ENCODE results near the gene RTN1. TPM values are rescaled to one million over a fixed set of nuclear protein-coding genes. Genes with fewer than 3 reads are reported as not detected.
A peak's percentile ranks its signal among the peaks of the same experiment; 100 is the strongest.

Gene RTN1
- total RNA-seq, 1 donor, result under 0.01 TPM

GRCh38 chr14:59895721-59896120, 25.1 kb upstream of the RTN1 start:
- Histone ChIP-seq H3K27me3 (ENCODE audit: insufficient read depth, low read length) (no peaks in the 10 kb centered on the region), H3K79me2 (ENCODE audit: insufficient read depth, low read length) (no peaks in the 10 kb centered on the region), H3K4me3 (ENCODE audit: insufficient read depth, low read length) (no peak overlapping the region), H4K20me1 (ENCODE audit: insufficient read depth, low read length) (no peaks in the 10 kb centered on the region), H3K4me2 (ENCODE audit: insufficient read depth, low read length) (no peak overlapping the region), H3K36me3 (ENCODE audit: insufficient read depth, low read length) (no peaks in the 10 kb centered on the region), H3K27ac (ENCODE audit: low read depth, low read length) (no peak overlapping the region), H3K9me3 (ENCODE audit: low read depth, low read length) (no peaks in the 10 kb centered on the region), H2AFZ (ENCODE audit: low read length) (no peak overlapping the region), H3K4me1 (ENCODE audit: insufficient read depth, low read length) (no peaks in the 10 kb centered on the region)
- DNase-seq (ENCODE audit: insufficient read length, low spot score, missing footprints), result no peak
- no peak for TF ChIP-seq CTCF (IDR thresholded peaks at IDR 0.05; ENCODE audit: extremely low read depth, low read depth, low read length)

- Histone ChIP-seq H3K36me3 (ENCODE audit: insufficient read depth, low read length) (no peaks in the 10 kb centered on the region), H2AFZ (ENCODE audit: low read length) (no peak overlapping the region), H4K20me1 (ENCODE audit: insufficient read depth, low read length) (no peaks in the 10 kb centered on the region), H3K79me2 (ENCODE audit: insufficient read depth, low read length) (no peaks in the 10 kb centered on the region), H3K9me3 (ENCODE audit: low read depth, low read length) (no peaks in the 10 kb centered on the region), H3K4me2 (ENCODE audit: insufficient read depth, low read length) (no peak overlapping the region), H3K27me3 (ENCODE audit: insufficient read depth, low read length) (no peaks in the 10 kb centered on the region), H3K27ac (ENCODE audit: low read depth, low read length) (no peak overlapping the region), H3K4me1 (ENCODE audit: insufficient read depth, low read length) (no peaks in the 10 kb centered on the region), H3K4me3 (ENCODE audit: insufficient read depth, low read length) (no peak overlapping the region)
- no peak for DNase-seq (ENCODE audit: insufficient read length, low spot score, missing footprints)
- no peak for TF ChIP-seq CTCF (IDR thresholded peaks at IDR 0.05; ENCODE audit: extremely low read depth, low read depth, low read length)
These were observed 20.1 kb upstream of the RTN1 start for GRCh38 chr14:59890676-59891075.

- no peaks in the 10 kb centered on the region for H4K20me1 ChIP-seq (ENCODE audit: insufficient read depth, low read length)
- no peak overlapping the region for H3K4me3 ChIP-seq (ENCODE audit: insufficient read depth, low read length)
- H3K9me3 ChIP-seq (ENCODE audit: low read depth, low read length), result no peaks in the 10 kb centered on the region
- DNase-seq (ENCODE audit: insufficient read length, low spot score, missing footprints), result no peak
- H2AFZ ChIP-seq (ENCODE audit: low read length), result no peak overlapping the region
- H3K27me3 ChIP-seq (ENCODE audit: insufficient read depth, low read length), result no peaks in the 10 kb centered on the region
- no peak overlapping the region for H3K4me2 ChIP-seq (ENCODE audit: insufficient read depth, low read length)
- H3K27ac ChIP-seq (ENCODE audit: low read depth, low read length), result no peak overlapping the region
- H3K79me2 ChIP-seq (ENCODE audit: insufficient read depth, low read length), result no peaks in the 10 kb centered on the region
- TF ChIP-seq CTCF (IDR thresholded peaks at IDR 0.05; ENCODE audit: extremely low read depth, low read depth, low read length), result peak; percentile 27
- H3K36me3 ChIP-seq (ENCODE audit: insufficient read depth, low read length), result no peaks in the 10 kb centered on the region
- H3K4me1 ChIP-seq (ENCODE audit: insufficient read depth, low read length), result no peaks in the 10 kb centered on the region
These were observed 12.4 kb upstream of the RTN1 start for GRCh38 chr14:59882957-59883356.

GRCh38 chr14:59871166-59871495, 555 bp upstream of the RTN1 start:
- Histone ChIP-seq H3K79me2 (ENCODE audit: insufficient read depth, low read length) (no peaks in the 10 kb centered on the region), H3K9me3 (ENCODE audit: low read depth, low read length) (no peaks in the 10 kb centered on the region), H4K20me1 (ENCODE audit: insufficient read depth, low read length) (no peaks in the 10 kb centered on the region), H3K4me3 (ENCODE audit: insufficient read depth, low read length) (peak overlapping the region; percentile 62), H3K27ac (ENCODE audit: low read depth, low read length) (no peak overlapping the region), H3K27me3 (ENCODE audit: insufficient read depth, low read length) (peaks cover 35% of the 10 kb centered on the region), H2AFZ (ENCODE audit: low read length) (peak overlapping the region; percentile 52), H3K4me2 (ENCODE audit: insufficient read depth, low read length) (peak overlapping the region; percentile 64), H3K36me3 (ENCODE audit: insufficient read depth, low read length) (no peaks in the 10 kb centered on the region), H3K4me1 (ENCODE audit: insufficient read depth, low read length) (no peaks in the 10 kb centered on the region)
- TF ChIP-seq CTCF (IDR thresholded peaks at IDR 0.05; ENCODE audit: extremely low read depth, low read depth, low read length), result no peak
- peak; percentile 64 for DNase-seq (ENCODE audit: insufficient read length, low spot score, missing footprints)

Data from osteoblast (primary cell).